Body of pancreas (tissue), 4 donors: ENCODE results near the gene CLDN7.

ENCODE experiments used
- CTCF ChIP-seq, 7 experiments: fragments of 450-650 bp in 4 of 7; fragments of 200-600 bp in 3 of 7; sonication (generic) in 3 of 7; IDR thresholded peaks; one replicate each; pipeline ENCODE4 v1.5.1; 2016 to 2019; ENCODE audit warnings: antibody characterized with exemption in 7 of 7
- POLR2A ChIP-seq, 3 donors: fragments of 450-650 bp; IDR thresholded peaks; one replicate each; pipeline ENCODE4 v1.6.1; 2016; ENCODE audit warnings: antibody characterized with exemption in 3 of 3, mild to moderate bottlenecking in 2 of 3

- TF ChIP-seq POLR2A (IDR thresholded peaks at IDR 0.05) (peak; percentile 42 to 70 (median 60)), CTCF (IDR thresholded peaks at IDR 0.05) (no peak)
These were observed 10.6 kb downstream of the CLDN7 start, which contains the start of gene CTDNEP1 for GRCh38 chr17:7251661-7252175.
